Tibial nerve (tissue), 4 donors: ENCODE measurements around the gene COL2A1. TPM values are rescaled to one million over a fixed set of nuclear protein-coding genes. Genes with fewer than 3 reads are reported as not detected.

ENCODE experiments used
- DNase-seq, 2 donors: peaks; one replicate each; pipeline ENCODE4 v3.0.0-alpha.2; 2019; ENCODE audit warnings: low spot score in 2 of 2
- H3K27ac ChIP-seq, 4 donors: fragments of 200-600 bp; sonication (generic) in 3 of 4; one replicate each; pipeline ENCODE4 v1.5.1; 2017 to 2019; ENCODE audit warnings: mild to moderate bottlenecking in 1 of 4
- H3K27me3 ChIP-seq, 2 donors: fragments of 200-600 bp; sonication (generic) in 1 of 2; one replicate each; pipeline versions ENCODE4 v1.5.1 to v1.6.0; 2017 to 2019
- H3K36me3 ChIP-seq, 3 donors: fragments of 200-600 bp; sonication (generic); one replicate each; pipeline ENCODE4 v1.5.1; 2018 to 2019
- H3K4me1 ChIP-seq, 4 donors: fragments of 200-600 bp; sonication (generic) in 3 of 4; one replicate each; pipeline ENCODE4 v1.5.1; 2017 to 2019
- H3K4me3 ChIP-seq, 4 donors: fragments of 200-600 bp; sonication (generic) in 3 of 4; one replicate each; pipeline ENCODE4 v1.5.1; 2017 to 2019; ENCODE audit warnings: mild to moderate bottlenecking in 1 of 4, moderate library complexity in 1 of 4
- H3K9me3 ChIP-seq, 4 donors: fragments of 200-600 bp; sonication (generic) in 3 of 4; one replicate each; pipeline ENCODE4 v1.5.1; 2017 to 2019
- EP300 ChIP-seq, 2 donors: sonication (generic); formaldehyde crosslinking; IDR thresholded peaks; one replicate each; pipeline ENCODE4 v1.6.1; 2017; ENCODE audit warnings: antibody characterized with exemption in 2 of 2, mild to moderate bottlenecking in 1 of 2
- POLR2A ChIP-seq, 2 donors: fragments of 450-650 bp; IDR thresholded peaks; one replicate each; pipeline ENCODE4 v1.6.1; 2017; ENCODE audit warnings: antibody characterized with exemption in 2 of 2, mild to moderate bottlenecking in 2 of 2, moderate library complexity in 2 of 2
- WGBS, 2 donors: methylation state at CpG; one replicate each; pipeline ENCODE4 v1.1.5; 2018; 5-methylcytosine and 5-hydroxymethylcytosine counted together
- total RNA-seq, 4 donors: library from RNA; depleted of rRNA; stranded (reverse); fragments of >200 nt; gene quantifications; one replicate each; pipeline ENCODE4 v1.1.0, GENCODE V29; 2016
- TF ChIP-seq, protein P1 (sequence below), 5 experiments: fragments of 200-600 bp in 3 of 5; fragments of 450-650 bp in 2 of 5; sonication (generic) in 3 of 5; IDR thresholded peaks; one replicate each; pipeline ENCODE4 v1.5.1; 2016 to 2019; ENCODE audit warnings: antibody characterized with exemption in 5 of 5, mild to moderate bottlenecking in 3 of 5, moderate library complexity in 2 of 5

Gene COL2A1
- total RNA-seq, 4 donors from 2014 or later: not detected

DNA sequence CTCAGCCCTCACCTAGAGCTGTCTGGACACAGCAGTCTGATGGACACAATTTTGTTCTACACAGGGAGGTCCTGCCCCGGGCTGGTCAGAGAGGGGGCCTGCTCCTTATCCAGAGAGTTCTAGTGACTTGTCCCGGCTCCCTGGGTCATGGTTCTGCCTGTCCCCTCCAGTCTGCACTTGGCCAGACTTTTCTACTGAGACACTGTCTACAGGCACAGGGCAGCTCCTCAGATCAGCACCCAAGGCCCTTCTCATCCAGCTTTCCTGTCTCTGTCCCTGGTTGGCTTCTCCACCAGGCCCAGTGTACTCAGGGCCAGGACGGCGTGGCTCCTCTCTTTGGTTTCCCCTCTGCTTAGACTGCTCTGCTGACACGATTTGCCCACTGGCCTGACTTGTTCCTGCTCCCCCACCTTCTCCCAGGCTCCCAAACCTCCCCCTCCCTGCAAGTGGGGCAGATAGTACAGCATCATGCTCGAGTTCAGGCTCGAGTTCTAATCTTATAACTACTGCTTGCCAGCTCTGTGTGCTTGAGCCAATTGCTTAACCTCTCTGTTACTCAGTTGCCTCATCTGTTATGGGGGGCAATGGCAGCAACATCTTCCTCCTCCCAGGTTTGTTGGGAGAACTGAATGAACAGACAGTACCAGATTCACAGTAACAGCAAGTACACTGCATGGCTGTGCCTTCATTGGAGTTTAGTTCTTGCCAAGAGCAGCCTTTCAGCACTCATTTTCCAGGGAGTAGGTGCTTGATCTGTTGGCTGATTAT, 22.0 kb upstream of the COL2A1 start:
- no peak for DNase-seq
- 87 to 89% methylated on average over 7 of the region's 7 CpGs for WGBS, 2 donors
- H3K9me3 ChIP-seq: no peaks in the 10 kb centered on the region
- TF ChIP-seq, protein P1, sequence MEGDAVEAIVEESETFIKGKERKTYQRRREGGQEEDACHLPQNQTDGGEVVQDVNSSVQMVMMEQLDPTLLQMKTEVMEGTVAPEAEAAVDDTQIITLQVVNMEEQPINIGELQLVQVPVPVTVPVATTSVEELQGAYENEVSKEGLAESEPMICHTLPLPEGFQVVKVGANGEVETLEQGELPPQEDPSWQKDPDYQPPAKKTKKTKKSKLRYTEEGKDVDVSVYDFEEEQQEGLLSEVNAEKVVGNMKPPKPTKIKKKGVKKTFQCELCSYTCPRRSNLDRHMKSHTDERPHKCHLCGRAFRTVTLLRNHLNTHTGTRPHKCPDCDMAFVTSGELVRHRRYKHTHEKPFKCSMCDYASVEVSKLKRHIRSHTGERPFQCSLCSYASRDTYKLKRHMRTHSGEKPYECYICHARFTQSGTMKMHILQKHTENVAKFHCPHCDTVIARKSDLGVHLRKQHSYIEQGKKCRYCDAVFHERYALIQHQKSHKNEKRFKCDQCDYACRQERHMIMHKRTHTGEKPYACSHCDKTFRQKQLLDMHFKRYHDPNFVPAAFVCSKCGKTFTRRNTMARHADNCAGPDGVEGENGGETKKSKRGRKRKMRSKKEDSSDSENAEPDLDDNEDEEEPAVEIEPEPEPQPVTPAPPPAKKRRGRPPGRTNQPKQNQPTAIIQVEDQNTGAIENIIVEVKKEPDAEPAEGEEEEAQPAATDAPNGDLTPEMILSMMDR (IDR thresholded peaks at IDR 0.05): no peak
- TF ChIP-seq POLR2A (IDR thresholded peaks at IDR 0.05) (no peak), EP300 (IDR thresholded peaks at IDR 0.05) (no peak)
- no peaks in the 10 kb centered on the region for H3K4me1 ChIP-seq
- peaks cover 0 to 14% of the 10 kb centered on the region in 2 donors for H3K27me3 ChIP-seq
- no peaks in the 10 kb centered on the region for H3K36me3 ChIP-seq
- no peak overlapping the region for H3K27ac ChIP-seq
- H3K4me3 ChIP-seq: no peak overlapping the region

- 44 to 49% methylated on average over 7 of the region's 7 CpGs for WGBS, 2 donors
- Histone ChIP-seq H3K4me1 (no peaks in the 10 kb centered on the region), H3K9me3 (no peaks in the 10 kb centered on the region)
Observed at GRCh38 chr12:48025281-48025680, 21.0 kb upstream of the COL2A1 start.

GRCh38 chr12:48024735-48025134, 20.5 kb upstream of the COL2A1 start:
- TF ChIP-seq POLR2A (IDR thresholded peaks at IDR 0.05) (no peak), EP300 (IDR thresholded peaks at IDR 0.05) (no peak)
- TF ChIP-seq, protein P1 (IDR thresholded peaks at IDR 0.05): no peak
- WGBS, 2 donors: 74 to 75% methylated on average over 9 of the region's 9 CpGs

More at GRCh38 chr12:48025281-48025680, 21.0 kb upstream of the COL2A1 start:
- no peak overlapping the region for H3K27ac ChIP-seq
- H3K27me3 ChIP-seq: peaks cover 0 to 14% of the 10 kb centered on the region in 2 donors
- H3K4me3 ChIP-seq: no peak overlapping the region
- H3K36me3 ChIP-seq: no peaks in the 10 kb centered on the region
- TF ChIP-seq, protein P1 (IDR thresholded peaks at IDR 0.05): no peak
- TF ChIP-seq EP300 (IDR thresholded peaks at IDR 0.05) (no peak), POLR2A (IDR thresholded peaks at IDR 0.05) (no peak)
- DNase-seq: no peak

GRCh38 chr12:48023386-48023785, 19.1 kb upstream of the COL2A1 start:
- no peak for TF ChIP-seq EP300 (IDR thresholded peaks at IDR 0.05)
- no peak for TF ChIP-seq POLR2A (IDR thresholded peaks at IDR 0.05)
- TF ChIP-seq, protein P1 (IDR thresholded peaks at IDR 0.05): no peak
- Histone ChIP-seq H3K36me3 (no peaks in the 10 kb centered on the region), H3K4me3 (no peak overlapping the region), H3K27ac (no peak overlapping the region), H3K4me1 (no peaks in the 10 kb centered on the region), H3K9me3 (no peaks in the 10 kb centered on the region), H3K27me3 (peaks cover 0 to 14% of the 10 kb centered on the region in 2 donors)
- DNase-seq: no peak
- WGBS, 2 donors: 61 to 69% methylated on average over 5 of the region's 5 CpGs

More at GRCh38 chr12:48024735-48025134, 20.5 kb upstream of the COL2A1 start:
- no peaks in the 10 kb centered on the region for H3K4me1 ChIP-seq
- H3K27me3 ChIP-seq: peaks cover 0 to 14% of the 10 kb centered on the region in 2 donors
- no peak for DNase-seq
- no peaks in the 10 kb centered on the region for H3K36me3 ChIP-seq
- H3K27ac ChIP-seq: no peak overlapping the region
- no peaks in the 10 kb centered on the region for H3K9me3 ChIP-seq
- no peak overlapping the region for H3K4me3 ChIP-seq

- Histone ChIP-seq H3K27me3 (peaks cover 0 to 14% of the 10 kb centered on the region in 2 donors), H3K9me3 (no peaks in the 10 kb centered on the region), H3K36me3 (no peaks in the 10 kb centered on the region), H3K4me1 (no peaks in the 10 kb centered on the region), H3K4me3 (no peak overlapping the region), H3K27ac (no peak overlapping the region)
- DNase-seq: no peak
- TF ChIP-seq EP300 (IDR thresholded peaks at IDR 0.05) (no peak), POLR2A (IDR thresholded peaks at IDR 0.05) (no peak)
- TF ChIP-seq, protein P1 (IDR thresholded peaks at IDR 0.05): no peak
- WGBS, 2 donors: 71 to 78% methylated on average over 7 of the region's 7 CpGs
Observed at GRCh38 chr12:48022676-48023385, 18.6 kb upstream of the COL2A1 start.
